ENCODE results near the gene SASH1. TPM values are rescaled to one million over a fixed set of nuclear protein-coding genes. Genes with fewer than 3 reads are reported as not detected.

Gene SASH1
- total and polyA plus RNA-seq, 9 of the 15 experiments (the other 6 are each of a cell fraction or from before 2014, with no cell fraction given) = 0.35 to 3.5 (median 1.6) TPM

- Histone ChIP-seq H3K79me2 (ENCODE audit: control insufficient read depth, insufficient read depth, low read length) (no peaks in the 10 kb centered on the region), H4K20me1 (replicated peaks; ENCODE audit: control insufficient read depth, insufficient read depth, low read length) (no peaks in the 10 kb centered on the region; the same call in 1 of the 2 replicates), H3K27me3 (ENCODE audit: control insufficient read depth in 2 of 2, insufficient read depth in 2 of 2, low read length in 2 of 2) (peaks cover 21 to 24% of the 10 kb centered on the region in 2 experiments; a peak in 3 of 5 replicates), H3K27ac (ENCODE audit: extremely low read depth, low read depth, low read length) (no peak overlapping the region), H3K4me3 (no peak overlapping the region), H2AFZ (ENCODE audit: low read depth, low read length) (no peak overlapping the region), H3K4me2 (ENCODE audit: insufficient read depth, low read length) (no peak overlapping the region), H3K9ac (ENCODE audit: insufficient read depth in 1 of 2, low read depth in 2 of 2, low read length in 2 of 2) (no peak overlapping the region), H3K9me1 (ENCODE audit: control insufficient read depth, insufficient read depth, low read length) (no peaks in the 10 kb centered on the region), H3K4me1 (replicated peaks in 1 of 2; ENCODE audit: control insufficient read depth in 2 of 2, insufficient read depth in 2 of 2, low read length in 2 of 2) (peaks cover 0 to 4% of the 10 kb centered on the region in 2 experiments; a peak in 1 of 5 replicates), H3K9me3 (replicated peaks; ENCODE audit: control insufficient read depth, insufficient read depth, low read depth, low read length) (no peaks in the 10 kb centered on the region), H3K36me3 (ENCODE audit: control insufficient read depth, insufficient read depth, low read length) (no peaks in the 10 kb centered on the region)
- no peak for DNase-seq (ENCODE audit: extremely low read depth in 1 of 4, low spot score in 3 of 4)
- no TSS peak for BruUV-seq (replicated peaks)
- FAIRE-seq = no peak
- no peak for ATAC-seq
- in situ Hi-C loops (cut with MboI) (no loop called here), intact Hi-C loops (cut with micrococcal nuclease) (no loop called here)
- POLR2A ChIA-PET = interaction anchor here (1.2 kb wide), 1 partner anchor 16 kb away, joined by 3 read pairs; no protein-coding TSS in a partner anchor
- no peak for TF ChIP-seq BCLAF1 (IDR thresholded peaks at IDR 0.05; ENCODE audit: borderline replicate concordance in 1 of 2, control insufficient read depth in 1 of 2, low read depth in 2 of 2, low read length in 1 of 2)
- CTCF ChIA-PET (ENCODE audit: low intra/inter-chr PET ratio) = no interaction called here
- 0% methylated on average over 4 of the region's 4 CpGs for WGBS (ENCODE audit: insufficient coverage, low coverage, missing lambda C conversion rate)
Measured at GRCh38 chr6:148459238-148459637, 116.6 kb downstream of the SASH1 start.
